HG03354 (cell line): ENCODE results near the gene TRAPPC2.
A peak's percentile ranks its signal among the peaks of the same experiment; 100 is the strongest.
"Not testable (repeated sequence)": the region's sequence is repeated elsewhere in the genome, so short reads cannot be mapped to it uniquely, and the experiment has no call there.

Experiments
- ATAC-seq: cut with Tn5 transposase; IDR thresholded peaks from one replicate; pipeline ENCODE4 v1.9.1; 2021; ENCODE audit warnings: mild to moderate bottlenecking; ENCODE audit not compliant: unreplicated experiment, poor library complexity, severe bottlenecking

The TRAPPC2 gene

DNA sequence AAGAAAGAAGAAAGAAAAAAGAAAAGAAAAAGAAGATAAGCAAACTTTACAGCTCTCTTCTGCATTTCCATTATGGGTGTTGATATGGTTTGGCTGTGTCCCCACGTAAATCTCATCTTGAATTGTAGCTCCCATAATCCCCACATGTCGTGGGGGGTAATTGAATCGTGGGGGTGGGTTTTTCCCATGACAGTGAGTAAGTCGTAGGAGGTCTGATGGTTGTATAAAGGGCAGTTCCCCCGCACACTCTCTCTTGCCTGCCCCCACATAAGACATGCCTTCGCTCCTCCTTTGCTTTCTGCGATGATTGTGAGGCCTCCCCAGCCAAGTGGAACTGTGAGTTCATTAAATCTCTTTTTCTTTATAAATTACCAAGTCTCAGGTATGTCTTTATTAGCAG, 52.8 kb downstream of the TRAPPC2 start:
- ATAC-seq, result no peak

DNA sequence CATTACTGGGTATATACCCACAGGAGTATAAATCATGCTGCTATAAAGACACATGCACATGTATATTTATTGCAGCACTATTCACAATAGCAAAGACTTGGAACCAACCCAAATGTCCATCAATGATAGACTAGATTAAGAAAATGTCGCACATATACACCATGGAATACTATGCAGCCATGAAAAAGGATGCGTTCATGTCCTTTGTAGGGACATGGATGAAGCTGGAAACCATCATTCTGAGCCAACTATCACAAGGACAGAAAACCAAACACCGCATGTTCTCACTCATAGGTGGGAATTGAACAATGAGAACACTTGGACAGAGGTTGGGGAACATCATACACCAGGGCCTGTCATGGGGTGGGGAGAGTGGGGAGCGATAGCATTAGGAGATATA, 54.7 kb downstream of the TRAPPC2 start:
- not testable (repeated sequence) for ATAC-seq

DNA sequence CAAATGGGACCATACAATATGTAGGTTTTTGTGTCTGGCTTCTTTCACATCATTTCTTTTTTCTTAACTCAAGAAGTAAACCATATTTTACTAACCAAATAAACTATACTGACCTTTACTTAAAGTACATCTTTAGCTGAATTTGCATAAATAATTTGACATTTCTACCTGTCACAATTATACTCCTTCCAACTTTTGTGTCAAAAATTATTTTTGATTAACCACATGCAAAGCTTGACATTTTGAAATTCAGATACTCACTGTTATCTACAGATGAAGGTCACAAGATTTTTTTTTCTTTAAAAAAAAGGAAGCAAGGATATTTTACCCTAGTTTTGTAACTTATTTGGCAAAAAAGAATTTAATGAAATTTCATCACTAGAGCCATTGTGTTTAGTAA, 57.5 kb downstream of the TRAPPC2 start:
- no peak for ATAC-seq

DNA sequence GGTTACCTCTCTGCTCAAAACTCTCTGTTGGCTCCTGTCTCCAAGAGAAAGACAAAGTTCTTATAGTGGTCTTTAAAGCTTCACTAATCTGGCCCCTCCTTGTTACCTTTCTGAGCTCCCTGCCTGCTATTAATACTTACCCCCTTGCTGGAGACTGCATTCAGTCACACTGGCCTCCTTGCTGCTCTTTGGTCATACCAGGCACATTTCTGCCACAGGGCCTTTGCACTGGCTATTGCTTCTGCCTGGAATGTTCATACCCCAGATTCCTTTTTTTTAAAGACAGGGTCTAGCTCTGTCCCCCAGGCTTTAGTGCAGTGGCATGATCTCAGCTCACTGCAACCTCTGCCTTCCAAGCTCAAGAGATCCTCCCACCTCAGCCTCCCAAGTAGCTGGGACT, 61.4 kb downstream of the TRAPPC2 start:
- no peak for ATAC-seq

DNA sequence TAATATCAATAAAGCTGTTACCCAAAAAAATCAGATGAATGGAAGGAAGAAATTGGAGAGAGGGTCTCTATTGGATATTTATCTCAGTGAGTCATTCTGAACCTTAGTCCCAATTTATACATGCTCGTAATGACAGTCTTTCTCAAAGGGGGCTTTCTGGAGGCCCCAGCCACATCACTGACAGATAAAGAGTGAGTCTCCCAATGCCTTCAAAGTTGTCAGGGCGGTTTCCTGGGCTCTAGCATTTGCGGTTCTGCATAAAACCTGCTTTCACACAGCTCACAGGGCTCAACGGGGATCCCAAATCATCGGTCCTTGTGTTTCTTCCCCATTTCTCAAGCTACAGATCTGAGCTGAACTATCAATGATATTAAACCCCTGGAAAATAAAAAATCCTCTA, 64.2 kb downstream of the TRAPPC2 start:
- ATAC-seq, result no peak

DNA sequence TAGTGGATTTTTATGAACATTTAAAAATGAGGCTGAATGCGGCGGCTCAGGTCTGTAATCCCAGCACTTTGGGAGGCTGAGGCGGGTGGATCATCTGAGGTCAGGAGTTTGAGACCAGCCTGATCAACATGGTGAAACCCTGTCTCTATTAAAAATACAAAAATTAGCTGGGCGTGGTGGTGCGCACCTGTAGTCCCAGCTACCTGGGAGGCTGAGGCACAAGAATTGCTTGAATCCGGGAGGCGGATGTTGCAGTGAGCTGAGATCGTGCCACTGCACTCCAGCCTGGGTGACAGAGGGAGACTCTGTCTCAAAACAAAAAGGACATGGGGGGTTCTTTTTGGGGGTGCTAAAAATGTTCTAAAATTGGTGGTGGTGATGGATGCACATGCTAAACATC, 64.7 kb downstream of the TRAPPC2 start:
- ATAC-seq, result not testable (repeated sequence)

DNA sequence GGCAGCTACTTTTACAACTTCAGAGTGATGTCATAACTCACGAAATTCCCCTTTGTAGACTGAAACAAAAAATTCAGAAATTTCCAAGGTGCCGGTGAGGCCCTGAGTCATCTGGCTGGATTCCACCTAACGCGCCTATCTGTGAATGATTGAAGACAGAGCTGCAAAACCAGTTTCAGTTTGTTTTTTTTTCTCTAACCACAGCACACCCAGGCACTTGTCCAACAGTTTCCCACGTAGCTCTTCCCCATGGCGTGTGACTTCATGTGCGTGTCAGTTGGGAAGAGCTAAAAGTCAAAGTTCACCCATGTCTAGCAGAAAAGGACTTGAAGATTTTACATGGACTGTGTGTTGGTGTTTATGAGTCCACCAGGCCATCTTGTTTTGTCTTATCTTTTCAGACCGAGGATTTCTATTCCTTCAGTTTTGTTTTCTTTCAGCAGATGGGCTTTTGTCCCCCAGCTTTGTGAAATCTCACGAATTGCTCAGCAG, 65.1 kb downstream of the TRAPPC2 start:
- peak; percentile 90 for ATAC-seq

DNA sequence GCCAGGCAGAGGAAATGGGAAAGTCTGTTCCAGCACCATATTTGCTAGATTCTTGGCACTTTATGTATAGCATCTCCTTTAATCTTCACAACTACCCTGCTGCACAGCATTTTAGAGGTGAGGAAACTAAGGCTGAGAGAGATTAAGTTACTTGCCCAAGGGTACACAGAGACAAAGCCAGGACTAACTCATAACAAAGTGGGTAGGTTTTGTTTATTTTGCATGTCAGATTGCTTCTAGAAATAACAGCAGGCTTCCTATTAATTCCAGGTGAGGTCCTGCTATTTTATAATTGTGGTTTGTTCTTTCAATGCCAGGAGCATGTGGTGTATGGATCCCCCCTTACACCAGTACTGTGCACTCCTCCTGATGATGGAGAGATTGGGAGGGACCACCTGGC, 66.5 kb downstream of the TRAPPC2 start:
- no peak for ATAC-seq

DNA sequence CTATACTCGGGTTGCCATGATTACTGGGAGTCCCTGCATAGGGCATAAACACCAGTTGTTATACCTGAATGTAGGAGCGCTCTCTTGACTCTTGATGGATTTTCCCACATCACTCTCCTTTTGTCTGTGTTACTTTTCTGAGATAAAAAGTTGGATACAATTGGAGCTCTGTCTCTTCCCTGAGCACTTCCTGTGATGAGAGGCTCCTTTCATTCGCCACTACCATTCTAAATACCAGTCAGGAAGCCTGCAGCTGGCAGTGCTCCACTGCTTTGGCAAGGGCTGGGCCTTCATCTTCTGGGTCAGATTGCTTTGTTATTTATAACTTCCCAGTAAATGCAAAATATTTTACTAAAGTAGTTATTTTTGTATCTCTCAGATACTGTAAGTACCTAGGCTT, 67.6 kb downstream of the TRAPPC2 start:
- no peak for ATAC-seq

DNA sequence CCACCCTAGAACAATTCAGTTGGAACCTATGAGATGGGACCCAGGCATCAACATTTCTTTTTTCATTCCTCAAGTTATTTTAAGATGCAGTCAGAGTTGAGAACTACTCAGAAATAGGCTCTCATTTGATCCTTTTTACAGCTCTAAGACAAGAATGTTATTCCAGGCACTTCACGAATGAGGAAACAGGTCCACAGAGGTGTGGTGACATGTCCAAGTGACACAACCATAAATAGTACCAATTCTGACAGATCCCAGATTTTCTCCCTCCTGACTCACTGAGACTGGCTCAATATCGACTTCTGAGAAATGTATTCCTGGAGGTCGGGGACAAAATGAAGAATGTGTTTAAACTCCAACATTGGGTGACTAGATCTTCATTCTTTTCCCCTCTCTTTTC, 70.4 kb downstream of the TRAPPC2 start:
- no peak for ATAC-seq

DNA sequence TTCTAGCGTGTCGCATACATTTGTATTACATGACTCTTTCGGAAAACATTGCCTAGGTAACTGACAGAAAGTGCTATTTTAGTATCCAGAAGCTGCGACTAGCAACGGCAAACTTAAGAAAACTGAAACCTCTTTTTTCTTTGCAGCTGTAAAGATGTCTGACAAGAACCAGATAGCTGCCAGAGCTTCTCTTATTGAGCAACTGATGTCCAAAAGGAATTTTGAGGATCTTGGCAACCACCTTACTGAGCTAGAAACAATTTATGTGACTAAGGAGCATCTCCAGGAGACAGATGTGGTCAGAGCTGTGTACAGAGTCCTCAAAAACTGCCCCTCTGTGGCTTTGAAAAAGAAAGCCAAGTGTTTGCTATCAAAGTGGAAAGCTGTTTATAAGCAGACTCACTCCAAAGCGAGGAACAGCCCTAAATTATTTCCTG, 72.0 kb downstream of the TRAPPC2 start:
- peak; percentile 48 for ATAC-seq
